LNCAP (cell line): ENCODE results near the gene SMC4.

ENCODE experiments used
- CTCF ChIP-seq: fragments of 450-650 bp; IDR thresholded peaks from 2 replicates; pipeline ENCODE4 v1.5.1; 2017; ENCODE audit warnings: mild to moderate bottlenecking

Gene SMC4

GRCh38 chr3:160399125-160400029 is at the start of gene SMC4, which contains the start of gene IFT80:
Gene SMC4 (plus strand): TSS chr3:160399650. CDS start chr3:160400827, 1,177 bp downstream.
Gene IFT80 (minus strand): TSS chr3:160399225. CDS start chr3:160384600, 14,625 bp downstream.
- TF ChIP-seq CTCF: no peak

- no peak for TF ChIP-seq CTCF
Measured at GRCh38 chr3:160355826-160356225, 43.6 kb upstream of the SMC4 start.

- TF ChIP-seq CTCF: no peak
Measured at GRCh38 chr3:160365869-160366522, 33.5 kb upstream of the SMC4 start.

- no peak for TF ChIP-seq CTCF
Measured at GRCh38 chr3:160368804-160369203, 30.6 kb upstream of the SMC4 start.

- no peak for TF ChIP-seq CTCF
Measured at GRCh38 chr3:160369784-160370183, 29.7 kb upstream of the SMC4 start.

GRCh38 chr3:160370987-160371857 is 28.2 kb upstream of the SMC4 start:
- TF ChIP-seq CTCF: no peak

GRCh38 chr3:160372780-160373179 is 26.7 kb upstream of the SMC4 start:
- no peak for TF ChIP-seq CTCF
